ENCODE results near the gene ZNF730. TPM values are rescaled to one million over a fixed set of nuclear protein-coding genes. Genes with fewer than 3 reads are reported as not detected.

The ZNF730 gene
- total RNA-seq, 1 donor from 2014 or later = 21.5 TPM

Other genes starting within 250 kb of the ZNF730 start
- 0.16 TPM for gene ZNF728, start 113.8 kb upstream of the ZNF730 start, total RNA-seq
- 24.8 TPM for gene ZNF724, start 133.4 kb downstream of the ZNF730 start, total RNA-seq

All from occipital lobe (tissue), 1 donor.